H9 (cell line): ENCODE data around the gene PLXNA2. TPM values are rescaled to one million over a fixed set of nuclear protein-coding genes. Genes with fewer than 3 reads are reported as not detected.

Source experiments
- DNase-seq: peaks from one replicate; pipeline ENCODE4 v3.0.0-alpha.2; 2017
- H2AFZ ChIP-seq: one replicate; pipeline ENCODE4 v1.6.1; 2013; ENCODE audit warnings: mild to moderate bottlenecking, low read length, control low read depth, moderate library complexity
- H2AK5ac ChIP-seq: 2 replicates; pipeline ENCODE4 v1.6.1; 2013; ENCODE audit warnings: low read length, control low read depth, mixed read lengths; ENCODE audit not compliant: insufficient read length
- H2BK120ac ChIP-seq: one replicate; pipeline ENCODE4 v1.6.1; 2013; ENCODE audit warnings: low read depth, mild to moderate bottlenecking, low read length, control low read depth, inconsistent platforms; ENCODE audit not compliant: poor library complexity, severe bottlenecking
- H2BK12ac ChIP-seq: 2 replicates; pipeline ENCODE4 v1.6.1; 2013; ENCODE audit warnings: low read length, control low read depth, mixed read lengths, low read depth; ENCODE audit not compliant: insufficient read length
- H2BK15ac ChIP-seq: 2 replicates; pipeline ENCODE4 v1.6.1; 2013; ENCODE audit warnings: low read depth, low read length, control low read depth
- H2BK20ac ChIP-seq: one replicate; pipeline ENCODE4 v1.6.1; 2013; ENCODE audit warnings: low read depth, mild to moderate bottlenecking, low read length, control low read depth, inconsistent platforms; ENCODE audit not compliant: poor library complexity, severe bottlenecking
- H2BK5ac ChIP-seq: 2 replicates; pipeline ENCODE4 v1.6.1; 2013; ENCODE audit warnings: low read length, control low read depth, mixed read lengths; ENCODE audit not compliant: insufficient read length
- H3K14ac ChIP-seq: 2 replicates; pipeline ENCODE4 v1.6.1; 2013; ENCODE audit warnings: low read length, control low read depth; ENCODE audit not compliant: insufficient read depth
- H3K18ac ChIP-seq: 2 replicates; pipeline ENCODE4 v1.6.1; 2013; ENCODE audit warnings: low read depth, mild to moderate bottlenecking, mixed read lengths, low read length, control low read depth; ENCODE audit not compliant: insufficient read length
- H3K23ac ChIP-seq: 2 replicates; pipeline ENCODE4 v1.6.1; 2013; ENCODE audit warnings: low read length, control low read depth, mixed read lengths, low read depth; ENCODE audit not compliant: insufficient read length
- H3K23me2 ChIP-seq: 2 replicates; pipeline ENCODE4 v1.6.1; 2013; ENCODE audit warnings: low read depth, mild to moderate bottlenecking, mixed read lengths, low read length, control low read depth; ENCODE audit not compliant: insufficient read length, poor library complexity, severe bottlenecking
- H3K27ac ChIP-seq: 2 replicates; pipeline ENCODE4 v1.5.1; 2013; ENCODE audit warnings: low read length, control low read depth, mixed read lengths, low read depth; ENCODE audit not compliant: insufficient read length
- H3K27me3 ChIP-seq: 2 replicates; pipeline ENCODE4 v1.6.1; 2013; ENCODE audit warnings: low read length, control low read depth, inconsistent platforms; ENCODE audit not compliant: insufficient read depth
- H3K4ac ChIP-seq: 2 replicates; pipeline ENCODE4 v1.6.1; 2013; ENCODE audit warnings: low read depth, mild to moderate bottlenecking, control low read depth, inconsistent platforms, low read length, moderate library complexity
- H3K4me1 ChIP-seq: 2 replicates; pipeline ENCODE4 v1.6.1; 2013; ENCODE audit warnings: low read length, control low read depth, inconsistent platforms; ENCODE audit not compliant: insufficient read depth
- H3K4me2 ChIP-seq: 2 replicates; pipeline ENCODE4 v1.6.1; 2013; ENCODE audit warnings: low read length, control low read depth, mixed read lengths; ENCODE audit not compliant: insufficient read length, insufficient read depth
- H3K56ac ChIP-seq: 2 replicates; pipeline ENCODE4 v1.6.1; 2013; ENCODE audit warnings: low read depth, mild to moderate bottlenecking, mixed read lengths, low read length, control low read depth; ENCODE audit not compliant: insufficient read length
- H3K79me1 ChIP-seq: 2 replicates; pipeline ENCODE4 v1.6.1; 2013; ENCODE audit warnings: low read depth, mild to moderate bottlenecking, moderate library complexity, low read length, control low read depth, inconsistent platforms; ENCODE audit not compliant: insufficient read depth, poor library complexity, severe bottlenecking
- H3K79me2 ChIP-seq: 2 replicates; pipeline ENCODE4 v1.6.1; 2013; ENCODE audit warnings: low read length, control low read depth, inconsistent platforms; ENCODE audit not compliant: insufficient read depth
- H3K9ac ChIP-seq: 2 replicates; pipeline ENCODE4 v1.6.1; 2013; ENCODE audit warnings: low read length, control low read depth, mixed read lengths; ENCODE audit not compliant: insufficient read length; ENCODE audit errors: extremely low read depth
- H3K9me3 ChIP-seq: one replicate; pipeline ENCODE4 v1.6.1; 2013; ENCODE audit warnings: low read depth, low read length, inconsistent platforms; ENCODE audit not compliant: control insufficient read depth
- H3T11ph ChIP-seq: one replicate; pipeline ENCODE4 v1.6.1; 2013; ENCODE audit warnings: mild to moderate bottlenecking, low read length, control low read depth, inconsistent platforms
- H4K20me1 ChIP-seq: one replicate; pipeline ENCODE4 v1.6.1; 2013; ENCODE audit not compliant: control insufficient read depth, insufficient read length, insufficient read depth
- H4K5ac ChIP-seq: 2 replicates; pipeline ENCODE4 v1.6.1; 2013; ENCODE audit warnings: low read depth, mild to moderate bottlenecking, mixed read lengths, low read length, control low read depth; ENCODE audit not compliant: insufficient read length
- H4K8ac ChIP-seq: replicated peaks from 2 replicates; pipeline ENCODE4 v1.6.1; 2013; ENCODE audit warnings: low read length, control low read depth, mixed read lengths, low read depth; ENCODE audit not compliant: insufficient read length
- H4K91ac ChIP-seq: 2 replicates; pipeline ENCODE4 v1.6.1; 2013; ENCODE audit warnings: low read depth, mild to moderate bottlenecking, moderate library complexity, mixed read lengths, low read length, control low read depth; ENCODE audit not compliant: insufficient read length
- H3K27ac Mint-ChIP-seq, 3 experiments: 2 replicates in 2 of 3; 3 replicates in 1 of 3; pipeline ENCODE4 v1.8.0; 2020 to 2021; ENCODE audit warnings: mixed read lengths in 3 of 3, mild to moderate bottlenecking in 1 of 3, moderate library complexity in 1 of 3
- H3K27me3 Mint-ChIP-seq: 2 replicates; pipeline ENCODE4 v1.8.0; 2021; ENCODE audit warnings: low read depth, mild to moderate bottlenecking, moderate library complexity, mixed read lengths
- H3K36me3 Mint-ChIP-seq, 3 experiments: 2 replicates in 2 of 3; 3 replicates in 1 of 3; pipeline ENCODE4 v1.8.0; 2020 to 2021; ENCODE audit warnings: low read depth in 3 of 3, mixed read lengths in 3 of 3; ENCODE audit not compliant: insufficient read depth in 1 of 3
- H3K4me1 Mint-ChIP-seq, 2 experiments: 2 replicates each; pipeline ENCODE4 v1.8.0; 2020; ENCODE audit warnings: mixed read lengths in 2 of 2
- H3K4me3 Mint-ChIP-seq, 2 experiments: 2 replicates in 1 of 2; 3 replicates in 1 of 2; pipeline ENCODE4 v1.8.0; 2020 to 2021; ENCODE audit warnings: mild to moderate bottlenecking in 2 of 2, mixed read lengths in 2 of 2, moderate library complexity in 1 of 2
- H3K9me3 Mint-ChIP-seq, 2 experiments: 2 replicates in 1 of 2; 3 replicates in 1 of 2; pipeline ENCODE4 v1.8.0; 2020; ENCODE audit warnings: mild to moderate bottlenecking in 2 of 2, mixed read lengths in 2 of 2, moderate library complexity in 1 of 2
- WGBS: extraction: QIAGEN DNeasy Blood & Tissue Kit; methylation state at CpG from one replicate; pipeline ENCODE4 v1.1.7; 2013; ENCODE audit warnings: missing lambda C conversion rate, low lambda C conversion rate, mixed read lengths; ENCODE audit not compliant: insufficient read length; ENCODE audit errors: extremely low coverage; 5-methylcytosine and 5-hydroxymethylcytosine counted together
- total RNA-seq: library from RNA; stranded (reverse); gene quantifications from 2 replicates; pipeline ENCODE4 v1.2.1, GENCODE V29; 2021
- TF ChIP-seq, protein P1 (sequence below): fragments of 200-600 bp; sonication (generic); conservative IDR thresholded peaks from 3 replicates; pipeline ENCODE4 v1.8.0; 2021; ENCODE audit warnings: antibody characterized with exemption, mild to moderate bottlenecking

PLXNA2 gene
- total RNA-seq, 1 experiment from 2014 or later = 0.57 TPM

DNA sequence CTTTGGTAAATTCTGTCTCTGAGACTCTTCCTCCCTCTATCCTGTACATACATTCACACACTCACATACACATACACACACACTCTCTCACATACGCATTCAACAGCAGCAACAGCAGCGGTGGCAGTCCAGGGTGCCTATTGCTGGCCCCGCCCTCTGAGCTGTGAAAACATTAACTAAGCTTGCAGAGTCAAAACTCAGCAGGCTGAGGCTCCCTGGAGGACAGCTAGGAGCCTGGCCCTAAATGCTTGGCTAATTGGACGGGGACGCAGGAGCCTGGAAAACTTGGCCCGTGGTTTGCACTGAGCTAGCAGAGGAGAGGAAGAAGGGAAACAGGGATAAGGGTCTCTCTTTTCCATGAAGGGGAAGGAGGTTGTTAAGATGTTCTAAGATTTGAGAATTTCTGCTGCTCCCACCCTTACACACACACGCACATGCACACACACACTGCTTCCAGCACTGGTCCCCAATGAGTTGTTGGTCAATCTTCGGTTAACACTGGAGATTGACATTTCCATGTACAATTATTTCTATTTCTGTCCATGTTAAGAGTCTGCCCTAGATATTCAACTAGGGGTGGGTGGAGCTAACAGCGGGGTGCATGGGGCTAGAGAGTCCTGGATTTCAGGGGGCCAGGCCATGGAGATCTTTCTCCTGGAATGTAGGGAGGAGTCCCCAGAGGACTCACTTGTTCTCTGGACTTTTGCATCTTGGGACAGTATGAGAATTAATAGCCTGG is 94.2 kb downstream of the PLXNA2 start:
- no CpG with 5 or more reads among the region's 9 CpGs for WGBS
- Histone ChIP-seq H2BK5ac (no peak overlapping the region), H3K9ac (no peak overlapping the region), H2BK20ac (no peak overlapping the region), H3K9me3 (no peaks in the 10 kb centered on the region), H4K8ac (no peak overlapping the region), H2AK5ac (no peak overlapping the region), H3K4me2 (no peak overlapping the region), H3K79me1 (no peaks in the 10 kb centered on the region), H3K4ac (no peak overlapping the region), H2AFZ (no peak overlapping the region), H3K23me2 (no peaks in the 10 kb centered on the region), H4K5ac (no peak overlapping the region), H2BK120ac (no peak overlapping the region), H3K14ac (no peak overlapping the region), H3K27ac (no peak overlapping the region), H2BK15ac (no peak overlapping the region), H3K27me3 (no peaks in the 10 kb centered on the region), H3K18ac (no peak overlapping the region), H3T11ph (no peak overlapping the region), H4K20me1 (no peaks in the 10 kb centered on the region), H3K56ac (no peak overlapping the region), H3K79me2 (no peaks in the 10 kb centered on the region), H2BK12ac (no peak overlapping the region), H3K23ac (no peak overlapping the region), H4K91ac (no peak overlapping the region), H3K4me1 (no peaks in the 10 kb centered on the region)
- no peak for DNase-seq
- Mint-ChIP-seq H3K36me3 (no peaks in the 10 kb centered on the region), H3K27me3 (no peaks in the 10 kb centered on the region; the same call in none of the 2 replicates), H3K27ac (no peak overlapping the region), H3K4me1 (peaks cover 21 to 22% of the 10 kb centered on the region in 2 experiments), H3K9me3 (no peaks in the 10 kb centered on the region), H3K4me3 (no peak overlapping the region)
- TF ChIP-seq, protein P1, sequence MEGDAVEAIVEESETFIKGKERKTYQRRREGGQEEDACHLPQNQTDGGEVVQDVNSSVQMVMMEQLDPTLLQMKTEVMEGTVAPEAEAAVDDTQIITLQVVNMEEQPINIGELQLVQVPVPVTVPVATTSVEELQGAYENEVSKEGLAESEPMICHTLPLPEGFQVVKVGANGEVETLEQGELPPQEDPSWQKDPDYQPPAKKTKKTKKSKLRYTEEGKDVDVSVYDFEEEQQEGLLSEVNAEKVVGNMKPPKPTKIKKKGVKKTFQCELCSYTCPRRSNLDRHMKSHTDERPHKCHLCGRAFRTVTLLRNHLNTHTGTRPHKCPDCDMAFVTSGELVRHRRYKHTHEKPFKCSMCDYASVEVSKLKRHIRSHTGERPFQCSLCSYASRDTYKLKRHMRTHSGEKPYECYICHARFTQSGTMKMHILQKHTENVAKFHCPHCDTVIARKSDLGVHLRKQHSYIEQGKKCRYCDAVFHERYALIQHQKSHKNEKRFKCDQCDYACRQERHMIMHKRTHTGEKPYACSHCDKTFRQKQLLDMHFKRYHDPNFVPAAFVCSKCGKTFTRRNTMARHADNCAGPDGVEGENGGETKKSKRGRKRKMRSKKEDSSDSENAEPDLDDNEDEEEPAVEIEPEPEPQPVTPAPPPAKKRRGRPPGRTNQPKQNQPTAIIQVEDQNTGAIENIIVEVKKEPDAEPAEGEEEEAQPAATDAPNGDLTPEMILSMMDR = no peak
